Bronchial epithelial cell (primary cell): ENCODE measurements around the gene GRK3. TPM values are rescaled to one million over a fixed set of nuclear protein-coding genes. Genes with fewer than 3 reads are reported as not detected.
A peak's percentile ranks its signal among the peaks of the same experiment; 100 is the strongest.

Experiments
- DNase-seq: peaks from one replicate; pipeline ENCODE4 v3.0.0-alpha.2; 2010; ENCODE audit warnings: low read depth
- FAIRE-seq: peaks from 2 replicates; lab custom pipeline; 2011; peaks lifted over from hg19 to GRCh38; lab: Jason Lieb, UNC
- H3K27me3 ChIP-seq: 2 replicates; pipeline ENCODE4 v1.5.1; 2011; ENCODE audit warnings: low read length; ENCODE audit not compliant: control insufficient read depth, insufficient read depth
- H3K36me3 ChIP-seq: 2 replicates; pipeline ENCODE4 v1.5.1; 2011; ENCODE audit warnings: low read length; ENCODE audit not compliant: control insufficient read depth, insufficient read depth
- H3K4me3 ChIP-seq: 2 replicates; pipeline ENCODE4 v1.5.1; 2011; ENCODE audit warnings: mild to moderate bottlenecking, low read depth, low read length, control low read depth
- CTCF ChIP-seq: IDR thresholded peaks from 2 replicates; pipeline ENCODE4 v1.5.1; 2011; ENCODE audit warnings: mild to moderate bottlenecking, moderate library complexity, low read length, control low read depth, inconsistent platforms; ENCODE audit not compliant: insufficient read depth, severe bottlenecking
- total RNA-seq: library from RNA; depleted of rRNA; stranded (reverse); fragments of >200 nt; gene quantifications from 2 replicates; pipeline ENCODE4 v1.2.1, GENCODE V29; 2014

The GRK3 gene
- total RNA-seq, 1 donor from 2014 or later = 4.2 TPM

- FAIRE-seq = no peak
- TF ChIP-seq CTCF = no peak
- no peak for DNase-seq
- no peak overlapping the region for H3K4me3 ChIP-seq
- no peaks in the 10 kb centered on the region for H3K36me3 ChIP-seq
- H3K27me3 ChIP-seq = no peaks in the 10 kb centered on the region
Observed at GRCh38 chr22:25644122-25644521, 79.6 kb downstream of the GRK3 start.

- H3K27me3 ChIP-seq = no peaks in the 10 kb centered on the region
- DNase-seq = no peak
- no peak for FAIRE-seq
Observed at GRCh38 chr22:25645266-25645665, 80.8 kb downstream of the GRK3 start.

GRCh38 chr22:25645964-25646363 is 81.5 kb downstream of the GRK3 start:
- Histone ChIP-seq H3K4me3 (no peak overlapping the region), H3K27me3 (no peaks in the 10 kb centered on the region), H3K36me3 (no peaks in the 10 kb centered on the region)
- FAIRE-seq (no peak), DNase-seq (peak; percentile 71)
- TF ChIP-seq CTCF = no peak

More at GRCh38 chr22:25645266-25645665, 80.8 kb downstream of the GRK3 start:
- no peak for TF ChIP-seq CTCF
- no peak overlapping the region for H3K4me3 ChIP-seq
- no peaks in the 10 kb centered on the region for H3K36me3 ChIP-seq

- no peaks in the 10 kb centered on the region for H3K27me3 ChIP-seq
- FAIRE-seq (no peak), DNase-seq (no peak)
- no peak overlapping the region for H3K4me3 ChIP-seq
- no peaks in the 10 kb centered on the region for H3K36me3 ChIP-seq
- no peak for TF ChIP-seq CTCF
Observed at GRCh38 chr22:25650833-25651232, 86.4 kb downstream of the GRK3 start.

GRCh38 chr22:25651332-25652085 is 87.0 kb downstream of the GRK3 start:
- DNase-seq = no peak

More at GRCh38 chr22:25651332-25652085, 87.0 kb downstream of the GRK3 start:
- FAIRE-seq = no peak
- TF ChIP-seq CTCF = no peak
- H3K27me3 ChIP-seq = no peaks in the 10 kb centered on the region
- H3K4me3 ChIP-seq = no peak overlapping the region
- no peaks in the 10 kb centered on the region for H3K36me3 ChIP-seq
